ENCODE measurements around the gene ADM5. TPM values are rescaled to one million over a fixed set of nuclear protein-coding genes. Genes with fewer than 3 reads are reported as not detected.

Gene ADM5
- total RNA-seq, 1 donor from 2014 or later, result 0.52 TPM

GRCh38 chr19:49700563-49700962 is 11.2 kb downstream of the ADM5 start:
- Mint-ChIP-seq H3K4me1 (ENCODE audit: low read depth) (no peaks in the 10 kb centered on the region), H3K36me3 (ENCODE audit: low read depth) (peaks cover 4% of the 10 kb centered on the region), H3K27me3 (ENCODE audit: low read depth) (no peaks in the 10 kb centered on the region), H3K9me3 (ENCODE audit: low read depth) (no peaks in the 10 kb centered on the region), H3K4me3 (ENCODE audit: unreplicated experiment) (no peak overlapping the region), H3K27ac (ENCODE audit: unreplicated experiment) (no peak overlapping the region)
- DNase-seq (ENCODE audit: low spot score), result no peak
- TF ChIP-seq, protein P1, sequence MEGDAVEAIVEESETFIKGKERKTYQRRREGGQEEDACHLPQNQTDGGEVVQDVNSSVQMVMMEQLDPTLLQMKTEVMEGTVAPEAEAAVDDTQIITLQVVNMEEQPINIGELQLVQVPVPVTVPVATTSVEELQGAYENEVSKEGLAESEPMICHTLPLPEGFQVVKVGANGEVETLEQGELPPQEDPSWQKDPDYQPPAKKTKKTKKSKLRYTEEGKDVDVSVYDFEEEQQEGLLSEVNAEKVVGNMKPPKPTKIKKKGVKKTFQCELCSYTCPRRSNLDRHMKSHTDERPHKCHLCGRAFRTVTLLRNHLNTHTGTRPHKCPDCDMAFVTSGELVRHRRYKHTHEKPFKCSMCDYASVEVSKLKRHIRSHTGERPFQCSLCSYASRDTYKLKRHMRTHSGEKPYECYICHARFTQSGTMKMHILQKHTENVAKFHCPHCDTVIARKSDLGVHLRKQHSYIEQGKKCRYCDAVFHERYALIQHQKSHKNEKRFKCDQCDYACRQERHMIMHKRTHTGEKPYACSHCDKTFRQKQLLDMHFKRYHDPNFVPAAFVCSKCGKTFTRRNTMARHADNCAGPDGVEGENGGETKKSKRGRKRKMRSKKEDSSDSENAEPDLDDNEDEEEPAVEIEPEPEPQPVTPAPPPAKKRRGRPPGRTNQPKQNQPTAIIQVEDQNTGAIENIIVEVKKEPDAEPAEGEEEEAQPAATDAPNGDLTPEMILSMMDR (IDR thresholded peaks at IDR 0.05), result no peak

DNA sequence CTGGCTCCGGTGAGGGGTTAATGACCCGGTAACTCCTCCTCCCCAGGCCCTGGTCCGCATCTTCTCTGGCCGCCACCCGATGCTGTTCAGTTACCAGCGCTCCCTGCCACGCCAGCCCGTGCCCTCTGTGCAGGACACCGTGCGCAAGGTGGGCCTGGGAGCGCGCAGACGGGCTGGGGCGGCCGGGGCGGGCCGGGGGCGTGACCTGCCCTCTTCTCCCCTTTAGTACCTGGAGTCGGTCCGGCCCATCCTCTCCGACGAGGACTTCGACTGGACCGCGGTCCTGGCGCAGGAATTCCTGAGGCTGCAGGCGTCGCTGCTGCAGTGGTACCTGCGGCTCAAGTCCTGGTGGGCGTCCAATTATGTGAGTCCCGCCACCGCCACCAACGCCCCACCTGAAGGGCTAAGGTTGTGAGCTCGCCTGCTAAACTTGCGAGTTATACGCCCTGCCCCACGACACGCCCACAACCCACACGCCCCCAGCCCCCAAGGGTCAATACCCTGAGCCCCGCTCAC is 11.9 kb downstream of the ADM5 start:
- no peak for DNase-seq (ENCODE audit: low spot score)
- Mint-ChIP-seq H3K27ac (ENCODE audit: unreplicated experiment) (no peak overlapping the region), H3K36me3 (ENCODE audit: low read depth) (peaks cover 4% of the 10 kb centered on the region), H3K4me1 (ENCODE audit: low read depth) (no peaks in the 10 kb centered on the region), H3K4me3 (ENCODE audit: unreplicated experiment) (no peak overlapping the region), H3K9me3 (ENCODE audit: low read depth) (no peaks in the 10 kb centered on the region), H3K27me3 (ENCODE audit: low read depth) (no peaks in the 10 kb centered on the region)
- TF ChIP-seq, protein P1 (IDR thresholded peaks at IDR 0.05), result no peak

GRCh38 chr19:49704888-49705642 is 15.7 kb downstream of the ADM5 start:
- Mint-ChIP-seq H3K4me1 (ENCODE audit: low read depth) (no peaks in the 10 kb centered on the region), H3K9me3 (ENCODE audit: low read depth) (no peaks in the 10 kb centered on the region), H3K27me3 (ENCODE audit: low read depth) (no peaks in the 10 kb centered on the region), H3K4me3 (ENCODE audit: unreplicated experiment) (no peak overlapping the region), H3K27ac (ENCODE audit: unreplicated experiment) (no peak overlapping the region), H3K36me3 (ENCODE audit: low read depth) (peaks cover 6% of the 10 kb centered on the region)
- TF ChIP-seq, protein P1 (IDR thresholded peaks at IDR 0.05), result no peak
- DNase-seq (ENCODE audit: low spot score), result no peak

DNA sequence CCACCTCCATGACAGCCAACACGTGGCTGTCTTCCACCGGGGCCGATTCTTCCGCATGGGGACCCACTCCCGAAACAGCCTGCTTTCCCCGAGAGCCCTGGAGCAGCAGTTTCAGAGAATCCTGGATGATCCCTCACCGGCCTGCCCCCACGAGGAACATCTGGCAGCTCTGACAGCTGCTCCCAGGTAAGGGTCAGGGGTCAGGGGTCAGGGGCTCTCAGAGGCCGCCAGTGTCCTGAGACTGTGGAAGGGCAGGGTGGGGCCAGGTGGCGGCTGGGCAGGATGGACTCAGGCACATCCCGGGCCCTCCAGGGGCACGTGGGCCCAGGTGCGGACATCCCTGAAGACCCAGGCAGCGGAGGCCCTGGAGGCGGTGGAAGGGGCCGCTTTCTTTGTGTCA is 16.5 kb downstream of the ADM5 start:
- Mint-ChIP-seq H3K27me3 (ENCODE audit: low read depth) (no peaks in the 10 kb centered on the region), H3K27ac (ENCODE audit: unreplicated experiment) (no peak overlapping the region), H3K9me3 (ENCODE audit: low read depth) (no peaks in the 10 kb centered on the region), H3K36me3 (ENCODE audit: low read depth) (peaks cover 6% of the 10 kb centered on the region), H3K4me1 (ENCODE audit: low read depth) (no peaks in the 10 kb centered on the region), H3K4me3 (ENCODE audit: unreplicated experiment) (no peak overlapping the region)
- TF ChIP-seq, protein P1 (IDR thresholded peaks at IDR 0.05), result no peak
- DNase-seq (ENCODE audit: low spot score), result no peak

DNA sequence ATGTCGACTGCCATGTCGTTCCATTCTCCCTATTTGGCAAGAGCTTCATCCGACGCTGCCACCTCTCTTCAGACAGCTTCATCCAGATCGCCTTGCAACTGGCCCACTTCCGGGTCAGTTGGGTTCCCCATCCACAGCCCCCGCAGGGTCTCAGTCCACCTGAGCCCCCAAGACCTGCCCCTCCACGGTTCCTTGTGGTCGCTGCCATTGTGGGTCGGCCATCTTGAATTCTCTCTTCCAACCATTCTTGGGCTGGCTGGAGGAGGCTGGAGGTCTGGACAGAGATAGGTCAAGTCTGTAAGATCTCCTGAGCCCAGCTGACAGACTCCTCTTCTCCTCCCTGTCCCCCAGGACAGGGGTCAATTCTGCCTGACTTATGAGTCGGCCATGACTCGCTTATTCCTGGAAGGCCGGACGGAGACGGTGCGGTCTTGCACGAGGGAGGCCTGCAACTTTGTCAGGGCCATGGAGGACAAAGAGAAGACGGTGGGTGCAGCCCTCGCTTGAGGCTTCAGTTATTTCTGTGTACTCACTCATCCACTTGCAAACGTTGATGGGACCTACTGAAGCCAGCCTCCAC is 21.1 kb downstream of the ADM5 start:
- H3K9me3 Mint-ChIP-seq (ENCODE audit: low read depth), result no peaks in the 10 kb centered on the region
- TF ChIP-seq, protein P1 (IDR thresholded peaks at IDR 0.05), result no peak
- no peaks in the 10 kb centered on the region for H3K4me1 Mint-ChIP-seq (ENCODE audit: low read depth)
- no peaks in the 10 kb centered on the region for H3K27me3 Mint-ChIP-seq (ENCODE audit: low read depth)
- H3K36me3 Mint-ChIP-seq (ENCODE audit: low read depth), result peaks cover 7% of the 10 kb centered on the region
- no peak overlapping the region for H3K27ac Mint-ChIP-seq (ENCODE audit: unreplicated experiment)
- DNase-seq (ENCODE audit: low spot score), result no peak
- H3K4me3 Mint-ChIP-seq (ENCODE audit: unreplicated experiment), result no peak overlapping the region
